IMR-90 (cell line): Measurements from ENCODE around the gene PATE4. TPM values are rescaled to one million over a fixed set of nuclear protein-coding genes. Genes with fewer than 3 reads are reported as not detected.

Source experiments
- ATAC-seq: fragments of 200-7000 bp; cut with Tn5 transposase; 2 replicates; pipeline ENCODE4 v1.9.1; 2020; ENCODE audit warnings: low read depth, mild to moderate bottlenecking, moderate library complexity
- BruUV-seq: library from RNA; stranded (reverse); fragments of 400-500 nt; replicated peaks from 2 replicates; lab custom pipeline; 2021; lab: Mats Ljungman, UMichigan
- CTCF ChIA-PET: fragments of 300-600 bp; formaldehyde crosslinking; extraction: SDS; loops from one replicate; lab custom pipeline; 2021; ENCODE audit warnings: antibody characterized with exemption; lab: Yijun Ruan, JAX
- POLR2A ChIA-PET: fragments of 300-600 bp; sonication (Branson Sonifier 250); formaldehyde crosslinking; loops from one replicate; lab custom pipeline; 2022; ENCODE audit warnings: antibody characterized with exemption; ENCODE audit not compliant: unreplicated experiment; lab: Charles Lee
- DNase-seq: peaks from one replicate; pipeline ENCODE4 v3.0.0; 2013
- H2AFZ ChIP-seq: replicated peaks from 2 replicates; pipeline ENCODE3; 2013; ENCODE audit warnings: low read length, mild to moderate bottlenecking; ENCODE audit not compliant: poor library complexity
- H2AK5ac ChIP-seq: 2 replicates; pipeline ENCODE4 v1.6.1; 2013; ENCODE audit warnings: low read depth, low read length, inconsistent platforms
- H2AK9ac ChIP-seq: replicated peaks from 2 replicates; pipeline ENCODE3; 2013; ENCODE audit warnings: mild to moderate bottlenecking, low read depth, low read length, moderate library complexity; ENCODE audit not compliant: poor library complexity
- H2BK120ac ChIP-seq: 2 replicates; pipeline ENCODE4 v1.6.1; 2013; ENCODE audit warnings: low read depth, low read length, inconsistent platforms
- H2BK15ac ChIP-seq: 3 replicates; pipeline ENCODE4 v1.6.1; 2013; ENCODE audit warnings: low read depth, low read length, inconsistent platforms
- H2BK20ac ChIP-seq: 2 replicates; pipeline ENCODE4 v1.6.1; 2013; ENCODE audit warnings: low read depth, mild to moderate bottlenecking, inconsistent platforms, low read length, moderate library complexity
- H2BK5ac ChIP-seq: 2 replicates; pipeline ENCODE4 v1.6.1; 2013; ENCODE audit warnings: mild to moderate bottlenecking, low read depth, low read length, inconsistent platforms; ENCODE audit not compliant: poor library complexity, severe bottlenecking
- H3K14ac ChIP-seq: replicated peaks from 2 replicates; pipeline ENCODE4 v1.6.1; 2013; ENCODE audit warnings: low read depth, low read length, inconsistent platforms
- H3K18ac ChIP-seq: 2 replicates; pipeline ENCODE4 v1.6.1; 2013; ENCODE audit warnings: low read depth, low read length, control low read depth
- H3K23ac ChIP-seq: 2 replicates; pipeline ENCODE4 v1.6.1; 2013; ENCODE audit warnings: low read depth, low read length, inconsistent platforms
- H3K27ac ChIP-seq: 2 replicates; pipeline ENCODE4 v1.5.1; 2013; ENCODE audit warnings: mild to moderate bottlenecking, control low read depth, low read length; ENCODE audit not compliant: insufficient read depth
- H3K27me3 ChIP-seq: 2 replicates; pipeline ENCODE4 v1.6.1; 2013; ENCODE audit warnings: low read length; ENCODE audit not compliant: control insufficient read depth, insufficient read depth
- H3K36me3 ChIP-seq: 2 replicates; pipeline ENCODE4 v1.6.1; 2013; ENCODE audit warnings: low read length, mixed read lengths; ENCODE audit not compliant: control insufficient read depth, insufficient read depth
- H3K4ac ChIP-seq: 2 replicates; pipeline ENCODE4 v1.6.1; 2013; ENCODE audit warnings: low read depth, low read length, inconsistent platforms
- H3K4me1 ChIP-seq: 2 replicates; pipeline ENCODE4 v1.6.1; 2013; ENCODE audit warnings: low read length, mixed read lengths; ENCODE audit not compliant: control insufficient read depth, insufficient read depth
- H3K4me2 ChIP-seq: 2 replicates; pipeline ENCODE4 v1.6.1; 2013; ENCODE audit warnings: low read depth, mild to moderate bottlenecking, control low read depth, low read length, moderate library complexity
- H3K4me3 ChIP-seq: 2 replicates; pipeline ENCODE4 v1.5.1; 2013; ENCODE audit warnings: low read depth, mild to moderate bottlenecking, control low read depth, low read length, moderate library complexity; ENCODE audit not compliant: insufficient read depth
- H3K56ac ChIP-seq: 2 replicates; pipeline ENCODE4 v1.6.1; 2013; ENCODE audit warnings: low read length, inconsistent platforms; ENCODE audit not compliant: insufficient read depth; ENCODE audit errors: extremely low read depth
- H3K79me1 ChIP-seq, 2 experiments: 2 replicates each; pipeline ENCODE4 v1.6.1; 2013; ENCODE audit warnings: low read length in 2 of 2, inconsistent platforms in 1 of 2, low read depth in 1 of 2
- H3K9ac ChIP-seq: 2 replicates; pipeline ENCODE4 v1.6.1; 2013; ENCODE audit warnings: low read depth, low read length, control low read depth
- H3K9me1 ChIP-seq: 2 replicates; pipeline ENCODE4 v1.6.1; 2013; ENCODE audit warnings: low read length, inconsistent platforms; ENCODE audit not compliant: insufficient read depth
- H3K9me3 ChIP-seq: 2 replicates; pipeline ENCODE4 v1.6.1; 2013; ENCODE audit warnings: low read length; ENCODE audit not compliant: control insufficient read depth, insufficient read depth
- H4K20me1 ChIP-seq: 2 replicates; pipeline ENCODE4 v1.6.1; 2013; ENCODE audit warnings: low read length, inconsistent platforms; ENCODE audit not compliant: insufficient read depth
- H4K5ac ChIP-seq: 2 replicates; pipeline ENCODE4 v1.6.1; 2013; ENCODE audit warnings: mild to moderate bottlenecking, low read depth, low read length, control low read depth
- H4K8ac ChIP-seq, 2 experiments: 2 replicates each; pipeline ENCODE4 v1.6.1; 2013; ENCODE audit warnings: low read depth in 2 of 2, low read length in 2 of 2, control low read depth in 1 of 2, inconsistent platforms in 1 of 2
- H4K91ac ChIP-seq: 2 replicates; pipeline ENCODE4 v1.6.1; 2013; ENCODE audit warnings: low read depth, low read length, inconsistent platforms; ENCODE audit not compliant: insufficient read depth
- NFE2L2 ChIP-seq: fragments of 150-350 bp; IDR thresholded peaks from 2 replicates; pipeline ENCODE4 v1.6.1; 2016; ENCODE audit warnings: low read depth, mild to moderate bottlenecking, low read length
- WGBS, 2 experiments: methylation state at CpG; one replicate each; pipeline versions ENCODE4 v1.1.5 to v1.1.7; 2013; ENCODE audit warnings: missing lambda C conversion rate in 2 of 2; ENCODE audit not compliant: insufficient read length in 1 of 2; ENCODE audit errors: extremely low coverage in 2 of 2; 5-methylcytosine and 5-hydroxymethylcytosine counted together
- dilution Hi-C: fragments of 300-500 bp; cut with HindIII; formaldehyde crosslinking; loops from one replicate; pipeline ENCODE4 v1.14.3; 2018; ENCODE audit warnings: low sequenced_read_pairs; ENCODE audit not compliant: unreplicated experiment
- in situ Hi-C: fragments of 300-500 bp; cut with MboI; formaldehyde crosslinking; loops from 3 replicates; pipeline ENCODE4 v1.14.3; 2019; ENCODE audit warnings: low sequenced_read_pairs, inconsistent platforms, mixed read lengths
- intact Hi-C: fragments of 100-400 bp; cut with micrococcal nuclease; formaldehyde crosslinking; loops from 2 replicates; pipeline ENCODE4 v1.10.0; 2022
- polyA plus RNA-seq, 3 experiments: library from polyadenylated mRNA; depleted of rRNA; stranded (reverse); fragments of >200 nt; gene quantifications; 2 replicates each; pipeline ENCODE4 v1.2.3, GENCODE V29; 2012; ENCODE audit warnings: low replicate concordance in 1 of 3
- total RNA-seq: library from RNA; depleted of rRNA; stranded (reverse); fragments of >200 nt; gene quantifications from 2 replicates; pipeline ENCODE4 v1.2.3, GENCODE V29; 2012
- TF ChIP-seq, protein P1 (sequence below): fragments of 150-350 bp; IDR thresholded peaks from 2 replicates; pipeline ENCODE4 v1.6.1; 2017; ENCODE audit warnings: mild to moderate bottlenecking, antibody characterized with exemption, low read length, low read depth

Gene PATE4
- total and polyA plus RNA-seq, 2 of the 4 experiments (the other 2 are of a cell fraction): not detected

DNA sequence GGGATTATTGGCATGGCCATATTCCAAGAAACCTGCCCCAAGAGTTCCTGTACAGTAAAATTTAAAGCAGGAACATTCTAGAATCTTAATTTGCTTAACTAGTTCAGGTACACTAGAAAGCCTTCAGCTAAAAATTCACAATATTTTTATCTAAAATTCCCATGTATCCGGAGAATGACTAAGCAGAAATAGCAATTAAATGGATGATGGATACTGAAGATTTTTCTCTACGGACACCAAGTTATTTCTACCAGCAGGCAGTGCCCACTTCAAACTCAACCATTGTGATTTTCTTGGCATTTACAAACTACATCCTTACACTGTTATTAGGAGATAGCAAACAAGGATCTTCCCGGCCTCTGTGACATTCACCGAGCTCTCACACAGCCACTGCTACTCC lies 42.3 kb upstream of the PATE4 start:
- TF ChIP-seq NFE2L2: 0 out of 2 replicates have a peak, but pooled peaks have one; percentile 11
- TF ChIP-seq, protein P1, sequence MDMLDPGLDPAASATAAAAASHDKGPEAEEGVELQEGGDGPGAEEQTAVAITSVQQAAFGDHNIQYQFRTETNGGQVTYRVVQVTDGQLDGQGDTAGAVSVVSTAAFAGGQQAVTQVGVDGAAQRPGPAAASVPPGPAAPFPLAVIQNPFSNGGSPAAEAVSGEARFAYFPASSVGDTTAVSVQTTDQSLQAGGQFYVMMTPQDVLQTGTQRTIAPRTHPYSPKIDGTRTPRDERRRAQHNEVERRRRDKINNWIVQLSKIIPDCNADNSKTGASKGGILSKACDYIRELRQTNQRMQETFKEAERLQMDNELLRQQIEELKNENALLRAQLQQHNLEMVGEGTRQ: no peak
- no peak overlapping the region for H2BK5ac ChIP-seq
- no peak overlapping the region for H3K23ac ChIP-seq
- in situ Hi-C loops (no loop called here), intact Hi-C loops (no loop called here), dilution Hi-C loops (no loop called here)
- no peak overlapping the region for H2AK5ac ChIP-seq
- H3K27ac ChIP-seq: no peak overlapping the region
- BruUV-seq: no TSS peak
- no peak overlapping the region for H3K9ac ChIP-seq
- H4K8ac ChIP-seq: no peak overlapping the region
- H4K5ac ChIP-seq: no peak overlapping the region
- ChIA-PET POLR2A (no interaction called here), CTCF (no interaction called here)
- no peak overlapping the region for H2AFZ ChIP-seq
- H3K9me1 ChIP-seq: no peaks in the 10 kb centered on the region
- no peaks in the 10 kb centered on the region for H3K36me3 ChIP-seq
- WGBS, 2 experiments: 62% methylated on average over 2 of the region's 4 CpGs; no CpG with 5 or more reads in 1 of the 2 experiments
- no peak overlapping the region for H3K4me3 ChIP-seq
- H3K79me1 ChIP-seq: no peaks in the 10 kb centered on the region
- no peak overlapping the region for H2BK20ac ChIP-seq
- H4K20me1 ChIP-seq: no peaks in the 10 kb centered on the region
- H2BK120ac ChIP-seq: no peak overlapping the region
- no peaks in the 10 kb centered on the region for H3K9me3 ChIP-seq
- H2AK9ac ChIP-seq: no peak overlapping the region
- no peak overlapping the region for H3K4ac ChIP-seq
- no peak overlapping the region for H3K4me2 ChIP-seq
- no peak overlapping the region for H4K91ac ChIP-seq
- no peak for DNase-seq
- no peaks in the 10 kb centered on the region for H3K4me1 ChIP-seq
- no peak overlapping the region for H3K18ac ChIP-seq
- H3K27me3 ChIP-seq: no peaks in the 10 kb centered on the region
- H3K14ac ChIP-seq: no peak overlapping the region
- H2BK15ac ChIP-seq: no peak overlapping the region
- no peak for ATAC-seq
- H3K56ac ChIP-seq: no peak overlapping the region
